B cell (primary cell): ENCODE data around the gene ARHGAP4. TPM values are rescaled to one million over a fixed set of nuclear protein-coding genes. Genes with fewer than 3 reads are reported as not detected.

ENCODE experiments used
- ATAC-seq: fragments of 200-7000 bp; cut with Tn5 transposase; one replicate; pipeline ENCODE4 v1.10.0; 2021; ENCODE audit warnings: low read depth, mild to moderate bottlenecking, moderate number of reproducible peaks, moderate library complexity
- CTCF ChIA-PET: fragments of 350-600 bp; sonication (Branson Sonifier 250); formaldehyde crosslinking; loops from one replicate; lab custom pipeline; 2021; ENCODE audit warnings: antibody characterized with exemption, inconsistent platforms; lab: Charles Lee
- POLR2A ChIA-PET: fragments of 350-600 bp; sonication (Branson Sonifier 250); formaldehyde crosslinking; loops from one replicate; lab custom pipeline; 2021; ENCODE audit warnings: antibody characterized with exemption; lab: Charles Lee
- DNase-seq: peaks from one replicate; pipeline ENCODE4 v3.0.0; 2013
- H2AFZ ChIP-seq: 2 replicates; pipeline ENCODE4 v1.6.1; 2012; ENCODE audit warnings: mild to moderate bottlenecking, low read depth, low read length; ENCODE audit not compliant: insufficient read depth, poor library complexity, severe bottlenecking
- H3K27ac ChIP-seq, 2 donors: 1 replicate in 1 of 2; 2 replicates in 1 of 2; pipeline ENCODE4 v1.5.1; 2012 to 2013; ENCODE audit warnings: low read length in 2 of 2, mild to moderate bottlenecking in 2 of 2, moderate library complexity in 1 of 2
- H3K27me3 ChIP-seq, 4 experiments: fragments of 200-600 bp in 1 of 4; sonication (generic) in 1 of 4; replicated peaks in 1 of 4; 1 replicate in 2 of 4; 2 replicates in 2 of 4; pipeline versions ENCODE4 v1.6.1 to v1.7.0; 2013 to 2016; ENCODE audit warnings: low read length in 3 of 4, mild to moderate bottlenecking in 2 of 4, mixed read lengths in 1 of 4, moderate library complexity in 1 of 4; ENCODE audit not compliant: insufficient read depth in 4 of 4, control insufficient read depth in 3 of 4; ENCODE audit errors: control extremely low read depth in 1 of 4
- H3K36me3 ChIP-seq, 2 experiments: replicated peaks in 1 of 2; 1 replicate in 1 of 2; 2 replicates in 1 of 2; pipeline versions ENCODE4 v1.6.1 to v1.7.1; 2013; ENCODE audit warnings: low read length in 1 of 2; ENCODE audit not compliant: insufficient read depth in 2 of 2, control insufficient read depth in 1 of 2; ENCODE audit errors: control extremely low read depth in 1 of 2, extremely low read depth in 1 of 2
- H3K4me1 ChIP-seq, 2 donors: fragments of 200-600 bp in 1 of 2; sonication (generic) in 1 of 2; 1 replicate in 1 of 2; 2 replicates in 1 of 2; pipeline versions ENCODE4 v1.5.1 to v1.6.1; 2013 to 2017; ENCODE audit warnings: low read length in 2 of 2; ENCODE audit not compliant: control insufficient read depth in 2 of 2, insufficient read depth in 2 of 2
- H3K4me2 ChIP-seq: replicated peaks from 2 replicates; pipeline ENCODE3; 2012; ENCODE audit warnings: mild to moderate bottlenecking, low read depth, low read length; ENCODE audit not compliant: poor library complexity, severe bottlenecking
- H3K4me3 ChIP-seq, 5 experiments: fragments of 200-600 bp in 1 of 5; sonication (generic) in 1 of 5; 1 replicate in 3 of 5; 2 replicates in 2 of 5; pipeline versions ENCODE4 v1.5.1 to v1.7.0; 2011 to 2016; ENCODE audit warnings: low read length in 4 of 5, mild to moderate bottlenecking in 4 of 5, low read depth in 2 of 5, control low read depth in 1 of 5, moderate library complexity in 1 of 5; ENCODE audit not compliant: insufficient read depth in 1 of 5; ENCODE audit errors: control extremely low read depth in 1 of 5, extremely low read depth in 1 of 5
- H3K79me2 ChIP-seq: fragments of 200-600 bp; sonication (generic); one replicate; pipeline ENCODE4 v1.6.0; 2016; ENCODE audit warnings: low read length; ENCODE audit not compliant: control insufficient read depth, insufficient read depth
- H3K9ac ChIP-seq: fragments of 200-600 bp; sonication (generic); 2 replicates; pipeline ENCODE4 v1.6.1; 2017; ENCODE audit warnings: mild to moderate bottlenecking, low read length, moderate library complexity
- H3K9me3 ChIP-seq, 3 donors: one replicate each; pipeline versions ENCODE4 v1.6.1 to v1.7.1; 2013; ENCODE audit warnings: low read length in 2 of 3; ENCODE audit not compliant: control insufficient read depth in 2 of 3, insufficient read depth in 1 of 3; ENCODE audit errors: control extremely low read depth in 1 of 3
- H4K20me1 ChIP-seq: 2 replicates; pipeline ENCODE4 v1.6.0; 2012; ENCODE audit warnings: mild to moderate bottlenecking, low read length; ENCODE audit not compliant: insufficient read depth, control insufficient read depth, poor library complexity, severe bottlenecking
- H3K27ac Mint-ChIP-seq: one replicate; pipeline ENCODE4 v1.8.0; 2021; ENCODE audit warnings: mixed read lengths
- H3K27me3 Mint-ChIP-seq: one replicate; pipeline ENCODE4 v1.8.0; 2021; ENCODE audit warnings: mixed read lengths
- H3K4me1 Mint-ChIP-seq: one replicate; pipeline ENCODE4 v1.8.0; 2021; ENCODE audit warnings: mixed read lengths
- H3K4me3 Mint-ChIP-seq: one replicate; pipeline ENCODE4 v1.8.0; 2021; ENCODE audit warnings: mixed read lengths
- H3K9me3 Mint-ChIP-seq: one replicate; pipeline ENCODE4 v1.8.0; 2022; ENCODE audit warnings: mixed read lengths; ENCODE audit not compliant: insufficient read depth
- CTCF ChIP-seq: fragments of 200-600 bp; IDR thresholded peaks from one replicate; pipeline ENCODE4 v1.8.0; 2022; ENCODE audit warnings: antibody characterized with exemption, mild to moderate bottlenecking
- EZH2 ChIP-seq: IDR thresholded peaks from 2 replicates; pipeline ENCODE4 v1.6.1; 2012; ENCODE audit warnings: borderline replicate concordance, low read depth, mild to moderate bottlenecking, moderate library complexity, low read length; ENCODE audit not compliant: insufficient read depth, poor library complexity, severe bottlenecking
- WGBS: methylation state at CpG from one replicate; pipeline ENCODE4 v1.1.5; 2013; ENCODE audit warnings: missing lambda C conversion rate; ENCODE audit not compliant: insufficient coverage; 5-methylcytosine and 5-hydroxymethylcytosine counted together
- intact Hi-C: fragments of 100-400 bp; cut with micrococcal nuclease; formaldehyde crosslinking; loops from one replicate; pipeline ENCODE4 v1.10.0; 2022
- polyA plus RNA-seq: library from polyadenylated mRNA; depleted of rRNA; stranded (reverse); fragments of >200 nt; gene quantifications from 2 replicates; pipeline ENCODE4 v1.2.3, GENCODE V29; 2012
- total RNA-seq, 2 donors: library from RNA; stranded (reverse); fragments of 120-200 nt in 1 of 2; gene quantifications; 1 replicate in 1 of 2; 2 replicates in 1 of 2; pipeline versions ENCODE4 v1.2.3 to v1.2.4, GENCODE V29; 2013 to 2022

The ARHGAP4 gene
- total and polyA plus RNA-seq, 2 donors (not counting 1 experiment from before 2014, with no cell fraction given) = 242 to 711 TPM

- DNase-seq = no peak
- ATAC-seq = no peak
- 73% methylated on average over 9 of the region's 12 CpGs for WGBS
- H3K4me3 ChIP-seq = no peak overlapping the region
- H3K4me3 Mint-ChIP-seq = no peak overlapping the region
- no peaks in the 10 kb centered on the region for H3K27me3 Mint-ChIP-seq
- no peaks in the 10 kb centered on the region for H3K9me3 ChIP-seq
- no peak overlapping the region for H3K4me2 ChIP-seq
- no peak overlapping the region for H2AFZ ChIP-seq
- intact Hi-C loops = no loop called here
- no peak overlapping the region for H3K9ac ChIP-seq
- H4K20me1 ChIP-seq = no peaks in the 10 kb centered on the region
- CTCF ChIA-PET = interaction anchor here (0.6 kb wide), 1 partner anchor 10 kb away, joined by 3 read pairs; no protein-coding TSS in a partner anchor
- no peak overlapping the region for H3K27ac ChIP-seq
- H3K36me3 ChIP-seq = peaks cover 0 to 67% of the 10 kb centered on the region in 2 experiments
- POLR2A ChIA-PET = no interaction called here
- no peak for TF ChIP-seq CTCF
- TF ChIP-seq EZH2 = no peak
- peaks cover 0 to 4% of the 10 kb centered on the region in 2 donors for H3K4me1 ChIP-seq
- peaks cover 2% of the 10 kb centered on the region for H3K4me1 Mint-ChIP-seq
- no peaks in the 10 kb centered on the region for H3K27me3 ChIP-seq
- no peaks in the 10 kb centered on the region for H3K9me3 Mint-ChIP-seq
- H3K79me2 ChIP-seq = peaks cover 3% of the 10 kb centered on the region
- H3K27ac Mint-ChIP-seq = no peak overlapping the region
Observed at GRCh38 chrX:153955228-153955732, 29.2 kb upstream of the ARHGAP4 start.

GRCh38 chrX:153954558-153955227 lies 28.6 kb upstream of the ARHGAP4 start:
- ChIA-PET CTCF (interaction anchor here (0.6 kb wide), 1 partner anchor 10 kb away, joined by 3 read pairs; no protein-coding TSS in a partner anchor), POLR2A (no interaction called here)
- WGBS = 98% methylated on average over 30 of the region's 44 CpGs
- Mint-ChIP-seq H3K9me3 (no peaks in the 10 kb centered on the region), H3K27me3 (no peaks in the 10 kb centered on the region), H3K4me1 (peaks cover 2% of the 10 kb centered on the region), H3K27ac (peak overlapping the region; percentile 59), H3K4me3 (no peak overlapping the region)
- intact Hi-C loops = no loop called here
- no peak overlapping the region for H3K4me3 ChIP-seq
- no peak for ATAC-seq
- no peak overlapping the region for H2AFZ ChIP-seq
- H3K27ac ChIP-seq = no peak overlapping the region
- no peaks in the 10 kb centered on the region for H3K79me2 ChIP-seq
- H3K4me2 ChIP-seq = no peak overlapping the region
- no peak for TF ChIP-seq EZH2
- no peak for TF ChIP-seq CTCF
- peaks cover 0 to 66% of the 10 kb centered on the region in 2 experiments for H3K36me3 ChIP-seq
- no peak for DNase-seq
- H3K4me1 ChIP-seq = peaks cover 0 to 4% of the 10 kb centered on the region in 2 donors
- no peaks in the 10 kb centered on the region for H3K27me3 ChIP-seq
- H3K9me3 ChIP-seq = no peaks in the 10 kb centered on the region
- H3K9ac ChIP-seq = no peak overlapping the region
- no peaks in the 10 kb centered on the region for H4K20me1 ChIP-seq
